ENCODE measurements around the gene HS3ST5.
"Not testable (repeated sequence)": the region's sequence is repeated elsewhere in the genome, so short reads cannot be mapped to it uniquely, and the experiment has no call there.

DNA sequence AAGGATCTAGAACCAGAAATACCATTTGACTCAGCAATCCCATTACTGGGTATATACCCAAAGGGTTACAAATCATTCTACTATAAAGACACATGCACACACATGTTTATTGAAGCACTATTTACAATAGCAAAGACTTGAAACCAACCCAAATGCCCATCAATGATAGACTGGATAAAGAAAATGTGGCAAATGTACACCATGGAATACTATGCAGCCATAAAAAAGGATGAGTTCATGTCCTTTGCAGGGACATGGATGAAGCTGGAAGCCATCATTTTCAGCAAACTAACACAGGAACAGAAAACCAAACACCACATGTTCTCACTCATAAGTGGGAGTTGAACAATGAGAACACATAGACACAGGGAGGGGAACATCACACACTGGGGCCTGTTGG lies 193.6 kb downstream of the HS3ST5 start:
- TF ChIP-seq, protein P1, sequence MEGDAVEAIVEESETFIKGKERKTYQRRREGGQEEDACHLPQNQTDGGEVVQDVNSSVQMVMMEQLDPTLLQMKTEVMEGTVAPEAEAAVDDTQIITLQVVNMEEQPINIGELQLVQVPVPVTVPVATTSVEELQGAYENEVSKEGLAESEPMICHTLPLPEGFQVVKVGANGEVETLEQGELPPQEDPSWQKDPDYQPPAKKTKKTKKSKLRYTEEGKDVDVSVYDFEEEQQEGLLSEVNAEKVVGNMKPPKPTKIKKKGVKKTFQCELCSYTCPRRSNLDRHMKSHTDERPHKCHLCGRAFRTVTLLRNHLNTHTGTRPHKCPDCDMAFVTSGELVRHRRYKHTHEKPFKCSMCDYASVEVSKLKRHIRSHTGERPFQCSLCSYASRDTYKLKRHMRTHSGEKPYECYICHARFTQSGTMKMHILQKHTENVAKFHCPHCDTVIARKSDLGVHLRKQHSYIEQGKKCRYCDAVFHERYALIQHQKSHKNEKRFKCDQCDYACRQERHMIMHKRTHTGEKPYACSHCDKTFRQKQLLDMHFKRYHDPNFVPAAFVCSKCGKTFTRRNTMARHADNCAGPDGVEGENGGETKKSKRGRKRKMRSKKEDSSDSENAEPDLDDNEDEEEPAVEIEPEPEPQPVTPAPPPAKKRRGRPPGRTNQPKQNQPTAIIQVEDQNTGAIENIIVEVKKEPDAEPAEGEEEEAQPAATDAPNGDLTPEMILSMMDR (IDR thresholded peaks at IDR 0.05): not testable (repeated sequence)
- TF ChIP-seq POLR2A (IDR thresholded peaks at IDR 0.05): not testable (repeated sequence)

Data from prostate gland (tissue), 2 donors.